HEK293 (cell line): Measurements from ENCODE around the gene ZNF181.

Experiments
- KLF1 ChIP-seq: fragments of 450-650 bp; formaldehyde crosslinking; IDR thresholded peaks from 2 replicates; pipeline ENCODE4 v1.5.1; 2016; ENCODE audit warnings: missing biosample characterization, missing genetic modification characterization
- KLF16 ChIP-seq: fragments of 450-650 bp; formaldehyde crosslinking; IDR thresholded peaks from 2 replicates; pipeline ENCODE4 v1.5.1; 2017; ENCODE audit warnings: missing biosample characterization, missing genetic modification characterization
- MZF1 ChIP-seq: fragments of 450-650 bp; formaldehyde crosslinking; IDR thresholded peaks from 2 replicates; pipeline ENCODE4 v1.5.1; 2017; ENCODE audit warnings: missing biosample characterization, missing genetic modification characterization, borderline replicate concordance
- SETDB1 ChIP-seq: IDR thresholded peaks from one replicate; pipeline ENCODE4 v1.6.1; 2017; ENCODE audit warnings: mild to moderate bottlenecking, low read length, moderate library complexity, mixed read lengths; ENCODE audit not compliant: insufficient read length
- SP2 ChIP-seq: fragments of 450-650 bp; formaldehyde crosslinking; IDR thresholded peaks from 2 replicates; pipeline ENCODE4 v1.5.1; 2016; ENCODE audit warnings: missing biosample characterization, missing genetic modification characterization
- SP3 ChIP-seq: fragments of 450-650 bp; formaldehyde crosslinking; IDR thresholded peaks from 2 replicates; pipeline ENCODE4 v1.5.1; 2016; ENCODE audit warnings: missing biosample characterization, missing genetic modification characterization
- SP7 ChIP-seq: fragments of 450-650 bp; formaldehyde crosslinking; IDR thresholded peaks from 2 replicates; pipeline ENCODE4 v1.5.1; 2016; ENCODE audit warnings: missing biosample characterization, missing genetic modification characterization
- TCF7L2 ChIP-seq: IDR thresholded peaks from 2 replicates; pipeline ENCODE4 v1.6.1; 2011; ENCODE audit warnings: low read depth, mild to moderate bottlenecking, inconsistent platforms, low read length, moderate library complexity, borderline replicate concordance
- ZBTB26 ChIP-seq: fragments of 450-650 bp; formaldehyde crosslinking; optimal IDR thresholded peaks from 2 replicates; pipeline ENCODE3; 2016; ENCODE audit warnings: missing biosample characterization, mild to moderate bottlenecking, missing genetic modification characterization
- ZNF112 ChIP-seq: fragments of 450-650 bp; formaldehyde crosslinking; IDR thresholded peaks from 2 replicates; pipeline ENCODE4 v1.5.0; 2017; ENCODE audit warnings: missing biosample characterization, missing genetic modification characterization
- ZNF16 ChIP-seq: fragments of 450-650 bp; formaldehyde crosslinking; IDR thresholded peaks from 2 replicates; pipeline ENCODE4 v1.5.1; 2016; ENCODE audit warnings: low read depth, missing biosample characterization, missing genetic modification characterization
- ZNF221 ChIP-seq: fragments of 450-650 bp; formaldehyde crosslinking; IDR thresholded peaks from 2 replicates; pipeline ENCODE4 v1.5.1; 2017; ENCODE audit warnings: missing biosample characterization, missing genetic modification characterization, borderline replicate concordance
- ZNF223 ChIP-seq: fragments of 450-650 bp; formaldehyde crosslinking; IDR thresholded peaks from 2 replicates; pipeline ENCODE4 v1.5.1; 2016; ENCODE audit warnings: missing biosample characterization, missing genetic modification characterization
- ZNF24 ChIP-seq: fragments of 450-650 bp; formaldehyde crosslinking; IDR thresholded peaks from 2 replicates; pipeline ENCODE4 v1.5.1; 2016; ENCODE audit warnings: missing biosample characterization, missing genetic modification characterization
- ZNF350 ChIP-seq: fragments of 450-650 bp; formaldehyde crosslinking; IDR thresholded peaks from 2 replicates; pipeline ENCODE4 v1.5.0; 2017; ENCODE audit warnings: missing biosample characterization, mild to moderate bottlenecking, missing genetic modification characterization
- ZNF354C ChIP-seq: fragments of 450-650 bp; formaldehyde crosslinking; IDR thresholded peaks from 2 replicates; pipeline ENCODE4 v1.5.1; 2016; ENCODE audit warnings: missing biosample characterization, missing genetic modification characterization, low read depth, borderline replicate concordance
- ZNF394 ChIP-seq: fragments of 450-650 bp; formaldehyde crosslinking; IDR thresholded peaks from 2 replicates; pipeline ENCODE4 v1.5.1; 2016; ENCODE audit warnings: missing biosample characterization, missing genetic modification characterization, mild to moderate bottlenecking, moderate library complexity, borderline replicate concordance
- ZNF514 ChIP-seq: fragments of 450-650 bp; formaldehyde crosslinking; IDR thresholded peaks from 2 replicates; pipeline ENCODE4 v1.5.1; 2016; ENCODE audit warnings: missing biosample characterization, missing genetic modification characterization
- ZNF549 ChIP-seq: fragments of 450-650 bp; IDR thresholded peaks from 2 replicates; pipeline ENCODE4 v1.5.1; 2018; ENCODE audit warnings: missing biosample characterization, missing genetic modification characterization, mild to moderate bottlenecking, inconsistent platforms, moderate library complexity
- ZNF555 ChIP-seq: fragments of 450-650 bp; formaldehyde crosslinking; conservative IDR thresholded peaks from 2 replicates; pipeline ENCODE4 v1.5.1; 2017; ENCODE audit warnings: missing biosample characterization, mild to moderate bottlenecking, missing genetic modification characterization, inconsistent platforms
- ZNF558 ChIP-seq: fragments of 450-650 bp; formaldehyde crosslinking; IDR thresholded peaks from 2 replicates; pipeline ENCODE4 v1.5.1; 2016; ENCODE audit warnings: missing biosample characterization, missing genetic modification characterization
- ZNF596 ChIP-seq: fragments of 450-650 bp; IDR thresholded peaks from 2 replicates; pipeline ENCODE4 v1.5.0; 2018; ENCODE audit warnings: missing biosample characterization, mild to moderate bottlenecking, missing genetic modification characterization, moderate library complexity
- ZNF624 ChIP-seq: fragments of 450-650 bp; formaldehyde crosslinking; IDR thresholded peaks from 2 replicates; pipeline ENCODE4 v1.5.1; 2017; ENCODE audit warnings: missing biosample characterization, missing genetic modification characterization
- ZNF692 ChIP-seq: fragments of 450-650 bp; formaldehyde crosslinking; IDR thresholded peaks from 2 replicates; pipeline ENCODE4 v1.5.1; 2016; ENCODE audit warnings: missing biosample characterization, missing genetic modification characterization
- ZNF768 ChIP-seq: fragments of 450-650 bp; formaldehyde crosslinking; IDR thresholded peaks from 2 replicates; pipeline ENCODE4 v1.5.1; 2018; ENCODE audit warnings: missing biosample characterization, mild to moderate bottlenecking, missing genetic modification characterization
- ZNF843 ChIP-seq: fragments of 450-650 bp; formaldehyde crosslinking; IDR thresholded peaks from 2 replicates; pipeline ENCODE4 v1.5.1; 2016; ENCODE audit warnings: missing biosample characterization, missing genetic modification characterization
- TF ChIP-seq, protein P1 (sequence below): fragments of 450-650 bp; formaldehyde crosslinking; IDR thresholded peaks from 2 replicates; pipeline ENCODE4 v1.5.1; 2016; ENCODE audit warnings: missing biosample characterization, missing genetic modification characterization
- TF ChIP-seq, protein P2 (sequence below): sonication (generic); formaldehyde crosslinking; IDR thresholded peaks from 2 replicates; pipeline ENCODE4 v1.8.1; 2022; ENCODE audit warnings: mild to moderate bottlenecking, moderate library complexity, missing genetic modification reagents
- TF ChIP-seq, protein P3 (sequence below): fragments of 450-650 bp; formaldehyde crosslinking; IDR thresholded peaks from 2 replicates; pipeline ENCODE4 v1.5.1; 2016; ENCODE audit warnings: missing biosample characterization, missing genetic modification characterization
- TF ChIP-seq, protein P4 (sequence below): fragments of 450-650 bp; formaldehyde crosslinking; IDR thresholded peaks from 2 replicates; pipeline ENCODE4 v1.5.1; 2017; ENCODE audit warnings: missing biosample characterization, mild to moderate bottlenecking, missing genetic modification characterization, moderate library complexity
- TF ChIP-seq, protein P5 (sequence below): fragments of 450-650 bp; IDR thresholded peaks from 2 replicates; pipeline ENCODE4 v1.5.1; 2018; ENCODE audit warnings: missing biosample characterization, mild to moderate bottlenecking, missing genetic modification characterization

ZNF181 gene

DNA sequence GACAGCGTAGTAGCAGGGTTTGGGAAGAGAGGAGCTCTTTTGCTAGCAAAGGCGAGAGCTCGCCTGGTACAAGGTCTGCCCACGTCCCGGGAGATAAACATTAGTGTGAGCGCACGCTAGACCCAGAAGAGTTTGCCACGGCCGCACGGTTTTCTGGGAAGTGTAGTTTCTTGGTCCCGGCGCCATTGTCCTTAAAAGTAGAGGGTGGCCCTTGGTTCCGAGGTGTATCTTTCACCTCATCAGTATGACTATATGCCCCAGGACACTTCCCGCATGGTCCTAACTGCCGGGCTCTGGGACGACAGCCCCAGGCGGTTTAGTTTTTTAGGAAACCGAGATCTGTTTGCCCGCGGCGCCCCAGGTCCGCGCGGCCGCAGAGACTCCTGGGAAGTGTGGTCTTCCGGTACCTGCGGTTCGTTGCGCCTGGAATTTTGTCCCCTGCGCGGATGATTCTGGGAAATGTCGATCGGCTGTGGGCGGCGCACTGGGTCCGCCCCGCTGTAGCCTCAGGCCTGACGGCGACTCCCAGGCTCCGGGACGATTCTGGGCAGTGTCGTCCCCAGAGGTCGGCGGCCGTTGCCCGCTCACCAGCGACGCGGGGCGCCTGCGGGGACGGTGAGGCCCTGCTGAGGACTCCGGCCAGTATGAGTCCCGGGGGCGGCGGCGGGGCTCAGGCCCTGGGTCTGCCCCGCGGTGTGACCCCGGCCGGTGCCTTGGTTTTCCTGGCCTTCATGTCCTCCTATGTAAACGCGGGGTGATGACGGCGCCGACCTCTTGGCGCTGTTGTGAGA, at the start of gene ZNF181 (continued):
- peak; percentile 95 for TF ChIP-seq KLF16 (tag by site-specific recombination)
- no peak for TF ChIP-seq TCF7L2
- peak; percentile 39 for TF ChIP-seq SETDB1
- peak; percentile 94 for TF ChIP-seq ZNF692 (tag by site-specific recombination)
- no peak for TF ChIP-seq ZNF549 (tag by site-specific recombination)
- TF ChIP-seq, protein P1, sequence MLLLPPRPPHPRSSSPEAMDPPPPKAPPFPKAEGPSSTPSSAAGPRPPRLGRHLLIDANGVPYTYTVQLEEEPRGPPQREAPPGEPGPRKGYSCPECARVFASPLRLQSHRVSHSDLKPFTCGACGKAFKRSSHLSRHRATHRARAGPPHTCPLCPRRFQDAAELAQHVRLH (tag by site-specific recombination): peak; percentile 90
- TF ChIP-seq ZNF394 (tag by site-specific recombination): peak; percentile 79
- TF ChIP-seq SP3 (tag by site-specific recombination): peak; percentile 92
- peak; percentile 73 for TF ChIP-seq ZNF843 (tag by site-specific recombination)
- TF ChIP-seq, protein P2, sequence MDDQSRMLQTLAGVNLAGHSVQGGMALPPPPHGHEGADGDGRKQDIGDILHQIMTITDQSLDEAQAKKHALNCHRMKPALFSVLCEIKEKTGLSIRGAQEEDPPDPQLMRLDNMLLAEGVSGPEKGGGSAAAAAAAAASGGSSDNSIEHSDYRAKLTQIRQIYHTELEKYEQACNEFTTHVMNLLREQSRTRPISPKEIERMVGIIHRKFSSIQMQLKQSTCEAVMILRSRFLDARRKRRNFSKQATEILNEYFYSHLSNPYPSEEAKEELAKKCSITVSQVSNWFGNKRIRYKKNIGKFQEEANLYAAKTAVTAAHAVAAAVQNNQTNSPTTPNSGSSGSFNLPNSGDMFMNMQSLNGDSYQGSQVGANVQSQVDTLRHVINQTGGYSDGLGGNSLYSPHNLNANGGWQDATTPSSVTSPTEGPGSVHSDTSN (CRISPR knock-in tag): peak; percentile 59; the same call in 1 of the 2 replicates
- TF ChIP-seq SP2 (tag by site-specific recombination): peak; percentile 81
- TF ChIP-seq, protein P3, sequence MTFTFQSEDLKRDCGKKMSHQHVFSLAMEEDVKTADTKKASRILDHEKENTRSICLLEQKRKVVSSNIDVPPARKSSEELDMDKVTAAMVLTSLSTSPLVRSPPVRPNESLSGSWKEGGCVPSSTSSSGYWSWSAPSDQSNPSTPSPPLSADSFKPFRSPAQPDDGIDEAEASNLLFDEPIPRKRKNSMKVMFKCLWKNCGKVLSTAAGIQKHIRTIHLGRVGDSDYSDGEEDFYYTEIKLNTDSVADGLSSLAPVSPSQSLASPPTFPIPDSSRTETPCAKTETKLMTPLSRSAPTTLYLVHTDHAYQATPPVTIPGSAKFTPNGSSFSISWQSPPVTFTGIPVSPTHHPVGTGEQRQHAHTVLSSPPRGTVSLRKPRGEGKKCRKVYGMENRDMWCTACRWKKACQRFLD (tag by site-specific recombination): peak; percentile 83; the same call in 1 of the 2 replicates
- peak; percentile 91 for TF ChIP-seq SP7 (tag by site-specific recombination)
- TF ChIP-seq, protein P4, sequence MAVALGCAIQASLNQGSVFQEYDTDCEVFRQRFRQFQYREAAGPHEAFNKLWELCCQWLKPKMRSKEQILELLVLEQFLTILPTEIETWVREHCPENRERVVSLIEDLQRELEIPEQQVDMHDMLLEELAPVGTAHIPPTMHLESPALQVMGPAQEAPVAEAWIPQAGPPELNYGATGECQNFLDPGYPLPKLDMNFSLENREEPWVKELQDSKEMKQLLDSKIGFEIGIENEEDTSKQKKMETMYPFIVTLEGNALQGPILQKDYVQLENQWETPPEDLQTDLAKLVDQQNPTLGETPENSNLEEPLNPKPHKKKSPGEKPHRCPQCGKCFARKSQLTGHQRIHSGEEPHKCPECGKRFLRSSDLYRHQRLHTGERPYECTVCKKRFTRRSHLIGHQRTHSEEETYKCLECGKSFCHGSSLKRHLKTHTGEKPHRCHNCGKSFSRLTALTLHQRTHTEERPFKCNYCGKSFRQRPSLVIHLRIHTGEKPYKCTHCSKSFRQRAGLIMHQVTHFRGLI: no peak; the same call in 1 of the 2 replicates
- TF ChIP-seq KLF1 (tag by site-specific recombination): peak; percentile 92
- TF ChIP-seq ZBTB26 (tag by site-specific recombination): peak; percentile 84
- TF ChIP-seq ZNF624 (tag by site-specific recombination): 0 out of 2 replicates have a peak, but pooled peaks have one; percentile 21
- no peak; the same call in 1 of the 2 replicates for TF ChIP-seq ZNF596
- no peak; the same call in 1 of the 2 replicates for TF ChIP-seq ZNF350
- TF ChIP-seq ZNF24 (tag by site-specific recombination): peak; percentile 90
- TF ChIP-seq ZNF221 (tag by site-specific recombination): peak; percentile 87; the same call in 1 of the 2 replicates
- no peak for TF ChIP-seq ZNF514 (tag by site-specific recombination)
- TF ChIP-seq ZNF558 (tag by site-specific recombination): peak; percentile 67; the same call in 1 of the 2 replicates
- 0 out of 2 replicates have a peak, but pooled peaks have one; percentile 19 for TF ChIP-seq ZNF16 (tag by site-specific recombination)
- TF ChIP-seq ZNF354C (tag by site-specific recombination): no peak
- TF ChIP-seq ZNF555 (tag by site-specific recombination): no peak
- TF ChIP-seq ZNF112 (tag by site-specific recombination): no peak
- no peak; the same call in 1 of the 2 replicates for TF ChIP-seq ZNF768 (tag by site-specific recombination)
- TF ChIP-seq MZF1 (tag by site-specific recombination): 0 out of 2 replicates have a peak, but pooled peaks have one; percentile 10
- no peak for TF ChIP-seq ZNF223 (tag by site-specific recombination)
- TF ChIP-seq, protein P5, sequence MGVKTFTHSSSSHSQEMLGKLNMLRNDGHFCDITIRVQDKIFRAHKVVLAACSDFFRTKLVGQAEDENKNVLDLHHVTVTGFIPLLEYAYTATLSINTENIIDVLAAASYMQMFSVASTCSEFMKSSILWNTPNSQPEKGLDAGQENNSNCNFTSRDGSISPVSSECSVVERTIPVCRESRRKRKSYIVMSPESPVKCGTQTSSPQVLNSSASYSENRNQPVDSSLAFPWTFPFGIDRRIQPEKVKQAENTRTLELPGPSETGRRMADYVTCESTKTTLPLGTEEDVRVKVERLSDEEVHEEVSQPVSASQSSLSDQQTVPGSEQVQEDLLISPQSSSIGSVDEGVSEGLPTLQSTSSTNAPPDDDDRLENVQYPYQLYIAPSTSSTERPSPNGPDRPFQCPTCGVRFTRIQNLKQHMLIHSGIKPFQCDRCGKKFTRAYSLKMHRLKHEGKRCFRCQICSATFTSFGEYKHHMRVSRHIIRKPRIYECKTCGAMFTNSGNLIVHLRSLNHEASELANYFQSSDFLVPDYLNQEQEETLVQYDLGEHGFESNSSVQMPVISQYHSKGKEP (tag by site-specific recombination): no peak; the same call in 1 of the 2 replicates
